HG03520 (cell line): ENCODE measurements around the gene BCAS3.
A peak's percentile ranks its signal among the peaks of the same experiment; 100 is the strongest.
"Not testable (repeated sequence)": the region's sequence is repeated elsewhere in the genome, so short reads cannot be mapped to it uniquely, and the experiment has no call there.

ENCODE experiments used
- ATAC-seq: cut with Tn5 transposase; IDR thresholded peaks from one replicate; pipeline ENCODE4 v1.9.1; 2021; ENCODE audit warnings: mild to moderate bottlenecking, moderate library complexity; ENCODE audit not compliant: unreplicated experiment

BCAS3 gene

DNA sequence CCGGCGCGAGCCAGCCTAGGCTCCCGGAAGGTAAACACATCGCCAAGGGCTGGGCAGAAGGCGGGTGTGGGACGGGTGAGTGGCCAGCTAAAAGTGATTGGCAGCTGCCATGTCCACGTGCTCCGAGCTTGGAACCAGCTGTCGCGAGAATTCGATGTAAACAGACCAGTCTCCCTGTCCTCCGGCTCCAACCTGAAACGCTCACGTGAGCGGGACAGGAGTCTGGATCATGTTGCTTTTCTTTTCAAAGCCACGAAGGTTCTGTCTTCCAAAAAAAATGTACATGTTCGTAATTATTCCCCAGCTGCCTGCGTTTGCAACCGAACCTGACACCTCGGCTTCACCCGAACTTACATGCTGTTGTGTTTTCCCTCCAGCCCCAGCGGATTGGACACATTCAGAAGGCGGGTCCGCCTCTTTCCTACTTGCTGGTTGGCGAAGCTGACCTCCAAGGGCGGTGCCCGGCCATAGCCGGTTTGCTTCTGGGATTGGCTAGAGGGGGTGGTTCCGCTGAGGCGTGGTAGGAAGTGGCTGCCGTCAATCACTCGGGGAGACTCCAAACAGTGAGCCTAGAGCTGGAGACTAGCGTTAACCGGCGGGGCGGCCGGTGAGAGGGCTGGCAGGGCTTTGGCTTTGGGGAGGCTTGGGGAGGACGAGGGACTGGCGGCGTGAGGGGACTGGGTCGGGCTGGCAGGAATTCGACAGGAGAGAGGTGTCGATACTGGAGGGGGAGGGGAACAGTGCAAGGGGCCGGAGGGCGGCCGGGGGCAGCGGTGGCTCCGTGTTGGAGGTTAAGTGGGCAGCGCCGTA is at the start of gene BCAS3:
Gene BCAS3, plus strand, starts transcription at position 544 of the 810 bp plus-strand sequence.
- peak; percentile 96 for ATAC-seq

DNA sequence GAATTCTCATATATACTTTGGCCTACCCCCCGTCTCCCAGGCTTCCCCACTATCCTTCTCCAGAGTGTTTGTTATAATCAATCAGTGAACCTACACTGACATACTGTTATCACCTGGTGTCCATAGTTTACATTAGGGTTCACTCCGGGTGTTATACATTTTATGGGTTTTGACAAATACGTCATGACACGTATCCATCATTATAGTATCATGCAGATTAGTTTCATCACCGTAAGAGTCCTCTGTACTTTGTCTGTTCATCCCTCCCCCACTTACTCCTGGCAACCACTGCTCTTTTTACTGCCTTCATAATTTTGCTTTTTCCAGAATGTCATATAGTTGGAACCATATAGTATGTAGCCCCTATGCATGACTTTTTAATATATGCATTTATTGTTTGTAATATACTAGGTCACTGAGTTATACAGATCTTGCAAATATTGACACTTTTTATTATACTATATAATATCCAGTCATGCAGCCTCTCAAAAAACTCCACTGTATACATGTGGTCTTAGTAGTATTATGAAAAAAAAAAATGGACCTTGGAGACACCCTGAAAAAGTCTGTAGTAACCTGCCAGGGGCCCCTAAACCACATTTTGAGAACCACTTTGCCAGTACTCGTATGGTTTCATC is 49.3 kb upstream of the BCAS3 start:
- no peak for ATAC-seq

DNA sequence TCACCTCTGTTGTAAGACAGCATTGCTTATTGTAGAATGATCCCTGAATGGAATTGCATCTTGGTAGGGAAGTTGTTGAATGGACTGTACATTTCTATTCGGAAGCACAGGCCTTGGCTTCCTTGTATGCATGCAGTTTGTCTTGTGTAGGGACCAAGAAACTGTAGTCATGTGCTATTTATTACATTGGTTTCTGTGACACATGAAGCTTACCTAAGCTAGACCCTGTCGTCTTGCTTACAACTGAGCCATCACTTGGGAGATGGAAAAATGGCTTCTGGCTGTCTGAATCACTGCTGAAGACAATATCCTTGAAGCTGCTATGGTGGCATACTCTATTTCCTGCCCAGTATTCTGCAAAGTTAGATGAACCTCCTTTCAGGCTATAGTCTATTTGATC is 48.5 kb upstream of the BCAS3 start:
- no peak for ATAC-seq

DNA sequence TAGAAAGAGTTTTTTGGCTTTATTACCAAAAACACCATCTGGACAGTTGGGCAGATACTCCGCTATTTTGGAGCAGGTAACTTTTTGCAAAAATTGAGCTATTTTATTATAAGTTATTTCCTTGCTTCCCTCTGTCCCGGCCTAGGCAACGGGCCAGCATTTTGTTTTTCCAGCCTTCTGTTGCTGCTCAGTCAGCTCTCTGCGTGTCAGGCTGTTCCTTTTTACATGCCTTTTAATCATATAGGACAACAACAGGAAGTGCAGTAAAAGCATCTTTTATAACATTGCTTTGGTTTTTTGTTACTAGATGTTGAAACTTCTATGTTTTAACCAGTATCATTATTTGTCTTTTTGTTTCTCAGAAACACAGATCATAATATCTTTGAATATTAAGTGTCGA is 47.3 kb upstream of the BCAS3 start:
- ATAC-seq, result no peak

DNA sequence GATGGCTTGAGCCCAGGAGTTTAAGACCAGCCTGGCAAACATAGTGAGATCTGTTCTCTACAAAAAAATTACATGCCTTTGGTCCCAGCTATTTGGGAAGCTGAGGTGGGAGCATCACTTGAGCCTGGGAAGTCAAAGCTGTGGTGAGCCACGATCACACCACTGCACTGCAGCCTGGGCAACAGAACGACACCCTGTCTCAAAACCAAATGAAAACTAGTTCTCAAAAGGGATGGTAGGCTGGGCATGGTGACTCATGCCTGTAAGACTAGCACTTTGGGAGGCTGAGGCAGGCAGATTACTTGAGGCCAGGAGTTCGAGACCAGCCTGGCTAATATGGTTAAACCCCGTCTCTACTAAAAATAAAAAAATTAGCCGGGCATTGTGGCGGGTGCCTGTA is 46.5 kb upstream of the BCAS3 start:
- ATAC-seq, result no peak

DNA sequence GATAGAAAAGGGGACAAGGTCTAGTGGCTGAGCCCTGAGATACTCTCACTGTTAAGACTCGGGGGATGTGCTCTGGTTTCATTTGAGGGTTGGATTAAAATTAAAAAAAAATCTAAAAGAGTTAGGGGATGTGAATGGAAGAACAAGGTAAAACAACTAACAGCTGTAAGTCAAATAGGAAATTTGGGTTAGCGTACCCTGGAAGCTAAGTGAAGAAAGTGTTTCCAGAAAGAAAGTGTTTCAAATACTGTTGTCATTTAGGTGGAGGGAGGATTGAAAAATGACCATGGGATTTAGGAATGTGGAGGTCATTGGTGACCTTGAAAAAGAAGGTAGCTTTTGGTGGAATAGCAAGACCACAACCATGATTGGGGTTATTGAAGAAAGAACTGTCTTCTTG is 40.0 kb upstream of the BCAS3 start:
- no peak for ATAC-seq

DNA sequence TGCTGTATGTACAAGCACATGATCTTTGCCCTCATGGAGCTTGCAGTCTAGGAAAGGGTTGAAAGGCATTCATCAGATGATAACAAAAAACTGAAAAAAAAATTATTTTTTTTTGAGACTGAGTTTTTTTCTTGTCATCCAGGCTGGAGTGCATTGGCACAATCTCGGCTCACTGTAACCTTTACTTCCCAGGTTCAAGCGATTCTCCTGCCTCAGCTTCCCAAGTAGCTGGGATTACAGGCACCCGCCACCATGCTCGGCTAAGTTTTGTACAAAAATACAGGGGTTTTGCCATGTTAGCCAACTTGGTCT is 38.7 kb upstream of the BCAS3 start:
- ATAC-seq, result no peak

DNA sequence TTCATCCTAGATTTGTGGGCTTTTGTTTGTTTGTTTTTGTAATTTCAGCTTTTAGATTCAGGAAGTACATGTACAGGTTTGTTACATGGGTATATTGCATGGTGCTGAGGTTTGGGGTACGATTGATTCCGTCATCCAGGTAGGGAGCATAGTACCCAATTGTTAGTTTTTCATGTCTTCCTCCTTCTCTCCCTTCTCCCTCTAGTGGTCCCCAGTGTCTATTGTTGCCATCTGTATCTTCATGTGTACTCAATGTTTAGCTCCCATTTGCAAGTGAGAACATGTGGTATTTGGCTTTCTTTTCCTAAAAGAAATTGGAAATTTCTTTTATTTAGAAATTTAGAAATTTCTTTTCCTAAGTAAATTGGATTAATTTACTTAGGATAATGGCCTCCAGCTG is 37.1 kb upstream of the BCAS3 start:
- ATAC-seq, result no peak

DNA sequence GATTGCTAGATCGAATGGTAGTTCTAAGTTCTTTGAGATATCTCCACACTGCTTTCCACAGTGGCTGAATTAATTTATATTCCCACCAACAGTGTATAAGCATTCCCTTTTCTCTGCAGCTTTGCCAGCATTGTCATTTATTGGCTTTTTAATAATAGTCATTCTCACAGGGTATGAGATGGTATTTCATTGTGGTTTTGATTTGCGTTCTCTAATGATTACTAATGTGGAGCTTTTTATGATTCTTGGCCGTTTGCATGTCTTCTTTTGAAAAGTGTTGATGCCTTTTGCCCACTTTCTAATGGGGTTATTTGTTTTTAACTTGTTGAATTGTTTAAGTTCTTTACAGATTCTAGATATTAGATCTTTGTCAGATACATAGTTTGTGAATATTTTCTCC is 36.5 kb upstream of the BCAS3 start:
- no peak for ATAC-seq

DNA sequence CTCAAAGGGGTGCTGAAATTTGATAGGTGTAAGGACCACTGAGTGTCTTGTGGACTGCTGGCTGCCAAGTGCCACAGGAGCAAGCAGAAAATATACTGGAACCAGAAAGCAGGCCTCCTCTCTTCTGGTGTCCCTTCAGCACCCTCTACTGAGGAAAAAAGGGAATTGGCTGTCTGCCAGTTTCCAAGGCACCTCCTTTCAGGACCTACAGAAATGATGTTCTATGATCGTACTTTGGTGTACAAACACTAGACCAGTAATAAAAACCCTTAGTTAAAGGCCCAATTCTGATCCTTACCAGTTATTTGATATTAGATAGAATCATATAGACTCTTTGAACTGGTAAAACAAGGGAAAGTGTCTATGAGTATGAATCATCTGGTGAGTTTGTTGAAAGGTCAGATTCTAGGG is 35.8 kb upstream of the BCAS3 start:
- no peak for ATAC-seq

DNA sequence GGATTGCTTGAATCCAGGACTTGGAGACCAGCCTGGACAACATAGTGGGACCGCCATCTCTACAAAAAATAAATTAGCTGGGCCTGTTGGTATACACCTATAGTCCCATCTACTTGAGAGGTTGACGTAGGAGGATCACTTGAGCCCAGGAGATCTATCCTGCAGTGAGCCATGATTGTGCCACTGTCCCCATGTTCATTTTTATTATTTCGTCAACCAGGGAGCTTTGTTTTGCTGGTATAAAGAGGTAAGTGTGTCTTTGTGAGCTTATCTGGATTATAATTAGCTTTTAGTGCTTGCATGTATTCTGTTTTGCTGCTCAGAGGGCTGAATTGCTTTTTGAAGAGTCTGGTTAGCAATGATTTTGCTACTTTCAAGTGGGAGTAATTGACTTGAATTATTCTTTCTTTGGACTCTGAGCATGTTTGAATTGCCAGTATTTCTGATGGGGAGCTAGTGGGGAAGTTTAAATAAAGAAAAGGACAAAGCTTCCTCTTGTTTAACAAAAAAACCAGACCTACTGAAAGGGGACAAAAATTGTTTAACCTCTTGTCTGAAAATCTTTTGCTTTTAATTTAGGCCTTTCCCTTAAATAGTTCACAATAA is 31.6 kb upstream of the BCAS3 start:
- ATAC-seq, result no peak

DNA sequence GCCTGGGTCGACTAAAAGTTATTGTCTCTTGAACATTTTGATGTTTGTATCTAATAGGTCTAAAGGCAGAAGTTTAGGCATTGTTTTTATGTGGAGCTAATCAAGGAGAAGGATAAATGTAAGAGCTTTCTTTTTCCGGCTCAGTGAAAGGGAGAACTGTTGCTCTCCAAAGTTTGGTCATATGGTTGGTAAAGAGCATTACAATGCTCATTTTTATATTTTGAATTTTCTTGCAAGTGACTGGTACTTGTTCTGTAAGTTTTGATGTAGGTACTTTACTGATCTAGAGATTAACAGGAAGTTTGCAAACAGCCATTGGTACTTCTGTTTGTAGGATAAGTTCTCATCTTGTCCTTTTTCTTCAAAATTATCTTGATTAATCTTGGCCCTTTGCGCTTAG is 30.9 kb upstream of the BCAS3 start:
- no peak for ATAC-seq

DNA sequence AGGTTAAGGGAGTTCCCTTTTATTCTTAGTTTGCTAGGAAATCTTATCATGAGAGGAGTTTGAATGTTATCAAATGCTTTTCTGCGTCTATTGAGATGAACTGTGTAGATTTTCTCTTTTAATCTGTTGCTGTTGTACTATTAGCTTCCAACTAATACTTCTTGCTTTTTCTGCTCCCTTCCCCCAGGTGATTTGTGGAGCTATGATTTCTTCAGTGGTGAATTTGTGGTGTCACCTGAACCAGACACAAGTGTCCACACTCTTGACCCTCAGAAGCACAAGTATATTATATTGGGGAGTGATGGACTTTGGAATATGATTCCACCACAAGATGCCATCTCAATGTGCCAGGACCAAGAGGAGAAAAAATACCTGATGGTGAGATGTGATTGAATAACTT is 29.9 kb upstream of the BCAS3 start:
- no peak for ATAC-seq

DNA sequence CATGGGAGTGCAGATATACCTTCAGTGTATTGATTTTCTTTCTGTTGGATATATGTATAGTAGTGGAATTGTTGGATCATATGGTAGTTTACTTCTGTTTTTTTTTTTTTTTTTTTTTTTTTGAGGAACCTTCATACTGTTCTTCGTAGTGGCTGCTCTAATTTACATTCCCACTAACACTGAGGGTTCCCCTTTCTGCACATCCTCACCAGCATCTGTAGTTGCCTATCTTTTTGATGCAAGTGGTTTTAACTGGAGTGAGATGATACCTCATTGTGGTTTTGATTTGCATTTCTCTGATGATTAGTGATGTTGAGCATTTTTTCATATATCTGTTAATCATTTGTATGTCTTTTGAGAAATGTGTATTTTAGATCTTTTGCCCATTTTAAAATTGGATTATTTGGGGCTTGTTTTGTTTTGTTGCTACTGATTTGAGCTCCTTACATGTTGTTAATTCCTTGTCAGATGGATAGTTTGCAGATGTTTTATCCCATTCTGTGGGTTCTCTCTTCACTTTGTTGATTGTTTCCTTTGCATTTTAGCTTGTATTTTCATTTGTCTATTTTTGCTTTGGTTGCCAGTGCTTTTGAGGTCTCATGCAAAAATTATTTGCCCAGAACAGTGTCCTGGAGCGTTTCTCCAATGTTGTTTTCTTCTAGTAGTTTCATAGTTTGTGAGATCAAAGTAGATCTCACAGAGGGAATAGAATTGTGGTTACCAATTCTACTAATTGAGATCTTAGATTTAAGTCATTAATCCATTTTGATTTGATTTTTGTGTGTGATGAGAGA is 25.0 kb upstream of the BCAS3 start:
- ATAC-seq, result no peak

DNA sequence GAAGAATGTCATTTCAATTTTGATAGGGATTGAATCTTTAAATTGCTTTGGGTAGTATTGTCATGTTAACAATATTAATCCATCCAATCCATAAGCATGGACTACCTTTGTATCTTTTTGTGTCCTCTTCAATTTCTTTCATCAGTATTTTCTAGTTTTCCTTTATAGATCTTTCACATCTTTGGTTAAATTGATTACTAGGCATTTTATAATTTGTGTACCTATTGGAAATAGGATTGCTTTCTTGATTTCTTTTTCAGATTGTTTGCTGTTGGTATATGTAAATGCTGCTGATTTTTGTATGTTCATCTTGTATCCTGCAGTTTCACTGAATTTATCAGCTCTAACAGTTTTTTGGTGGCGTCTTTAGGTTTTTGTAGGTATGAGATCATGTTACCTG is 24.1 kb upstream of the BCAS3 start:
- no peak for ATAC-seq

DNA sequence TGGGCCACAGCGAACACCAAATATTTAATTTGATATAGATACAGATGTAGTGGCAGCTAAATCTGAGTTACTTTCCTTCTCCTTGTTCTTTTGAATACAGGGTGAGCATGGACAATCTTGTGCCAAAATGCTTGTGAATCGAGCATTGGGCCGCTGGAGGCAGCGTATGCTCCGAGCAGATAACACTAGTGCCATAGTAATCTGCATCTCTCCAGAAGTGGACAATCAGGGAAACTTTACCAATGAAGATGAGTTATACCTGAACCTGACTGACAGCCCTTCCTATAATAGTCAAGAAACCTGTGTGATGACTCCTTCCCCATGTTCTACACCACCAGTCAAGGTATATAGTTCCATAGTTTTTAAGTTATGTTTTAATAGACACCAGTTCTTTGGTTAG is 21.2 kb upstream of the BCAS3 start:
- ATAC-seq, result no peak

DNA sequence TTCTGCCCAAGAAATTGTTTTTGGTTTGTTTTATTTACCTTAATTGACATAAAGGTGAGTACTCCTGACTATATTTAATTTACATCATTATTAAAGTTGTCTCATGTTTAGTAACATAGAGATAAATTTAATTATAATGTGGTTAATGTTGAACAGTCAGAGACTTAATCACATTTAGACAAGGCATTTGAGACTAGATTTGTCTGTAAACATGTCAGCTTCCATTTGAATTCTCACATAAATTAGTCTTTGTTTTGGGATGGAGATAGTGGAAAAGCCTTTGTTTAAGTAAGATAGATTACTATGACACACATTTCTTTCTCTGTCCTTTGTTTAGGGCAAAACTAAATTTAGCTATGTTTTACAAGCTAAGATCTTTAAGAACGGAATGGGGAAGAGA is 18.5 kb upstream of the BCAS3 start:
- no peak for ATAC-seq

DNA sequence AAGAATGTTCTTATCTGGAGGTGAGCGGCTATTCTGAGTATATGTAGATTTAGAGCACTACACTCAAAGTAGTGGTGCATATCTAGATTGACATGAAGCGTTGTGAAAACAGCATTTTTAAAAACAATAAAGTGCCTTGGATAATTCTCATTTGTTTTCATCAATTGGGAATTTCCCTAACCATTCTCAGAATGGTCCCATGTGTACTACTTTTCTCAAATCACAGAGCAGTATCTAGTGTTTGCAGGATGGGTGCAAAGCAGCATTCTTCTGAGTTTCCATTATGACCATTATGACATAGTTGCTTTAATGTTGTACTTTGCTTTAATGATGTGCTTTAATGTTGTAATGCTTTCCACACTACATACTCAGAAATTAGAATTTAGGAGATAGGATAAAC is 16.2 kb upstream of the BCAS3 start:
- ATAC-seq, result no peak

DNA sequence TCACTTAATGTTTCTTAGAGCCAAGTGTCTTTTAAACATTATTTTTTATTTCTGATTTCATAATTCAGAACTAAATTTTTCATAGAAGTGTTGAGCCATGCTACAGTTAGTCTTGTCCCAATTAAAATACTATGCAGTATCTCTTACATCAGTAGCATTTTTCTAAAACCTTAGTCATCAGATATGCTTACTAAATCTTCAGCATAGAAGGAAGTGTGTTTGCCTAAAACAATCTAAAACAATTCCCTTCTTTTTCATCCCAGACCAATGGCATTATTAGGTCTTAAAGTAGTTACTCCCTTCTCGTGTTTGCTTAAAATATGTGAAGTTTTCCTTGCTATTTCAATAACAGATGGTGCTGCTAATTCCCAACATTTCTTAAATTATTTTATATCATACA is 13.6 kb upstream of the BCAS3 start:
- ATAC-seq, result no peak

DNA sequence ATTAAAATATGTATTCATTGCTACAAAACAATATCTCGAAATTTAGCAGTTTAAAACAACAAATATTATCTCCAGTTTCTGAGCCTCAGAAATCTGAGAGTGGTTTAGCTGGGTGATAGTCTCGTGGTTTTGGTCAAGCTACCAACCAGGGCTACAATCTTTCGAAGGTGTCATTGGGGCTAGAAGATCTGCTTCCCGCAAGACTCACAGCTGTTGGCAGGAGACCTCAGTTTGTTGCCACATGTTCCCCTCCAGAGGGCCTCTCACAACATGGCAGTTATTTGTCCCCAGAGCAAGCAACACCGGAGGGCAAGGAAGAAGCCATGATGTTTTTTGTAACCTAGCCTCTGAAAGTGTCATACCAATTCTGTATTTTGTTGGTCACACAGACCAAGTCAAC is 12.0 kb upstream of the BCAS3 start:
- no peak for ATAC-seq

DNA sequence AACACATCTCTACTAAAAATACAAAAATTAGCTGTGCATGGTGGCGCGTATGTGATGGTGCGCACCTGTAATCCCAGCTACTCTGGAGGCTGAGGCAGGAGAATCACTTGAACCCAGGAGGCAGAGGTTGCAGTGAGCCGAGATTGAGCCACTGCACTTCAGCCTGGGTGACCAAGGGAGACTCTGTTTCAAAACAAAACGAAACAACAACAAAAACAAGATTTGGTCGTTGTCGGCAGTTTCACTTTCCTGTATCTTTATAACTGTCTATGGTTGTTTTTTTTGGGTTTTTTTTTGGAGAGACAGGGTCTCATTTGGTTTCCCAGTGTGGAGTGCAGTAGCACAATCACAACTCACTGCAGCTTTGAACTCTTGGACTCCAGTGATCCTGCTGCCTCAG is 8.9 kb upstream of the BCAS3 start:
- ATAC-seq, result not testable (repeated sequence)

DNA sequence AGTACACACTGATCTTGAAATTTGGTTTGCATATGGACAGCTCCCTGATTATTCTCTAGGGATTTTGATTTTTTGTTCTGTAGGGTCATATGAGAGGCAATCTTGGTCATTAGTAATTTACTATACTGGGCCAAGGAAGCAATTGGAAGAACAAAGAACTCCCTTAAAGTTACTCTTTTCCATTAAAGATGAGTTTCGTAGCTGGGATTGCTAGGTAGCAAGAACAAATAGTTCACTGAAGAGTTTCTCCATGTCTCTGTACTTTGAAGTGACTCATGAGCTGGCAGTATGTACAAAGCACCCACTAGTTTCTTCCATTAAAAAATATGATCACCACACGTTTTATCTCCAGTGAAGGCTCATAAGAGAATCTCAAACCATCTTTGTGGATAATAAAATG is 6.2 kb upstream of the BCAS3 start:
- ATAC-seq, result no peak
